ENCODE results near the gene HPS5.
"Not testable (repeated sequence)": the region's sequence is repeated elsewhere in the genome, so short reads cannot be mapped to it uniquely, and the experiment has no call there.

The HPS5 gene

DNA sequence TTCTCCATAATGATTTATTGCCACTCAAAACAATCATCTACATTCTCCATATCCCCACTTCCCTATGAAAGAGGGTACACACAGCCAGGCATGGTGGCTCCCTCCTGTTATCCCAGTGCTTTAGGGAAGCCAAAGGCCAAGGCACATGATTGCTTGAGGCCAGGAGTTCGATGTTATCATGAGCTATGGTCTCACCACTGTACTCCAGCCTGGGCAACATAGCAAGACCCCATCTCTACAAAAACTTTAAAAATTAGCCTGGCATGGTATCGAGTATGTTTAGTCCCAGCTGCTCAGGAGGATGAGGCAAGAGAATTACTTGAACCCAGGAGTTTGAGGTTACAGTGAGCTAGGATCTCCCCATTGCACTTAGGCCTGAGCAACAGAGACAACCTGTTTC, 6.0 kb downstream of the HPS5 start:
- no peak for DNase-seq

DNA sequence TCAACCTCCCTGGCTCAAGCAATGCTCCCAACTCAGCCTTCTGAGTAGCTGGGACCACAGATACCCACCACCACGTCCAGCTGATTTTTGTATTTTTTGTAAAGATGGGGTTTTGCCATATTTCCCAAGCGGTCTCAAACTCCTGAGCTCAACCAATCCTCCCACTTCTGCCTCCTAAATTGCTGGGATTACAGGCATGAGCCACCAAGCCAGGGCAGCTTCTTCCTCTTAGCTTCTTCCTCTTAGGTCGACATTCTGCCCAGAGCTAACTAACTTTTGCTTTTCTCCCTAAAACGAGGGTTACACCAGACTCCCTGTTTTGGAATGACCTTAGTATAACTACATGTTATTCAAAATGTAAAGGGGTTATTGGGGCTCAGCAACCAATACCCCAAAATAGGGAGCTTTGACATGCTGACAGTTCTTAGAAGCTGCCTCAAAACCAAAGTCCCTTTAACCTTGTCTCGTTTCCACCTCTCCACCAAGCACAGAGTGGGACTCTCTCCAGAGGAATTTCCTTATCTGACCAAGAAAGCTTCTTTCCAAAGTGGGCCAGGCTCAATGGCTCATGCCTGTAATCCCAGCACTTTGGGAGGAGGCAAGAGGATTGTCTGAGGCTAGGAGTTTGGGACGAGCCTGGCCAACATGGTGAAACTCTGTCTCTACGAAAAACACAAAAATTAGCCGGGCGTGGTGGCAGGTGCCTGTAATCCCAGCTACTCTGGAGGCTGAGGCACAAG, 7.0 kb downstream of the HPS5 start:
- no peak for DNase-seq

DNA sequence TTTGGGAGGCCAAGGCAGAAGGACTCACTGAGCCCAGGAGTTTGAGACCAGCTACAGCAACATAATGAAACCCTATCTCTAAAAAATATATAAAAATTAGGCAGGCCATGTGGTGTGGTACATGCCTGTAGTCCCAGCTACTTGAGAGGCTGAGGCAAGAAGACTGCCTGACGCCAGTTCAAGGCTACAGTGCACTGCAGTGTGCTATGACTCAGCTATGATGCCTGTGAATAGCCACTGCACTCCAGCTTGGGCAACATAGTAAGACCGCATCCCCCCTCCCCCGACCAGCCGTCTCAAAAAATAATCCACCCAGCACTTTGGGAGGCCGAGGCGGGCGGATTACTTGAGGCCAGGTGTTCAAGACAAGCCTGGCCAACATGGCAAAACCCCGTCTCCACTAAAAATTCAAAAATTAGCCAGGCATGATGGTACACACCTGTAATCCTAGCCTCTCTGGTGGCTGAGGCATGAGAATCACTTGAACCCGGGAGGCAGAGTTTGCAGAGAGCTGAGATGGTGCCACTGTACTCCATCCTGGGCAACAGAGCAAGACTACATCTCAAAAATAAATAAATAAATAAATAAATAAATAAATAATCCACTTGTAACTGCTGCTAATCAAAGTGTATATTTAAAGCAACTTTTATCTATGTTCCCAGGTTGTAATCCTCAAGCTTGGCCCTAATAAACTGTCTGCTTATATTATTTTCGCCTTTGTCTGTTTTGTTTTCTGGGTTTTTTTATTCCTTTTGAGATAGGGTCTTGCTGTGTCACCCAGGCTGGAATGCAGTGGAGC, 7.8 kb downstream of the HPS5 start:
- DNase-seq = no peak

DNA sequence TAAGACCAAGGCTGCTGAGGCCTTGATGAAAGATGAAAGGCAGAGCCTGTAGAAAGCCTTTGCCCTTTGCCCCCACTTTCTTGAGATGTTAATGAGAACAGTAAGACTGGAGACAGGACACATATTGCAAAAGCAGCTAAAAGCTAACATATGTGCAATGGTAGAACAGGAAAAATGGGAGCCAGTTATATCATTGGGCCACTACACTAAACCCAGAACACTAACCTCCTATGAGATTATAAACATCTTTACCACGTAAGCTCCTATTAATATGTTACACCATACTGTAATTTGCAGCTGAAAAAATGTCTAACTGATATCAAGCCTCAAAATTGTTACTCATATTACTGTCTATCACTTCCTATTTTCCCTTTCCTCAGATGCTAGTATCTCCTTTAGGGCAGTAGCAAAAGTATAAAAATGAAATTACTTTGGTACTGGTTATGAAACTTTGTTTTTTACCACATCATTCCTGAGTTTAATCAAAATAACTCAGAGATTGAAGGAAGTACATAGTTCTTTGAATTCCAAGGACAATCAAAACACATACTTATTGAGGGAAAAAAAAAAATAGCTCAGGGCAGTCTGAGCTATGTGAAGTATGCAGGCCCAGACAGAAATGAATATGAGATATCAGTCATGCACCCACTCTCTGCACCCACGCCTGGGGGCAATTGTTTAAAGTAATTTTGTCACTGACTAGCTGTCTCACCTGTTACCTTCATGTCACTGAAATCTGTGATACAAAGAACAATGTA, 9.1 kb downstream of the HPS5 start:
- no peak for DNase-seq

DNA sequence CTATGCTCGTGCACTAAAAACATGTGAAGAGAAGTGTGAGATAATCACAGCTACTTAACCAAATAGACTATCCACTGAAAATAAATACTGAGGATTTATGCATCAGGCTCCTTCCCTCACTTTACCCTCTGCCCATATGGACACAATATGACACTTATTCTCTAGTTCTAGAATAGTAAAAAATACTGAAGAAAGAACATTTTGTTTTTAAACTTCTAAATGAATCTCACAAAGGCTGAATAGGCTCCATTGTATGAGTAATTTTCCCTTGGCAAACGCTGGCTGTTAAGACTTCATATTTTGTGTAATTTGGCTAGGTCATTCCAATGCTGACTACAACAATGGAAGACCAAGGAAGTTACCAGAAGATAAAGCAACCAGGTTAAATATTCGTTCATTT, 9.9 kb downstream of the HPS5 start:
- DNase-seq = no peak

DNA sequence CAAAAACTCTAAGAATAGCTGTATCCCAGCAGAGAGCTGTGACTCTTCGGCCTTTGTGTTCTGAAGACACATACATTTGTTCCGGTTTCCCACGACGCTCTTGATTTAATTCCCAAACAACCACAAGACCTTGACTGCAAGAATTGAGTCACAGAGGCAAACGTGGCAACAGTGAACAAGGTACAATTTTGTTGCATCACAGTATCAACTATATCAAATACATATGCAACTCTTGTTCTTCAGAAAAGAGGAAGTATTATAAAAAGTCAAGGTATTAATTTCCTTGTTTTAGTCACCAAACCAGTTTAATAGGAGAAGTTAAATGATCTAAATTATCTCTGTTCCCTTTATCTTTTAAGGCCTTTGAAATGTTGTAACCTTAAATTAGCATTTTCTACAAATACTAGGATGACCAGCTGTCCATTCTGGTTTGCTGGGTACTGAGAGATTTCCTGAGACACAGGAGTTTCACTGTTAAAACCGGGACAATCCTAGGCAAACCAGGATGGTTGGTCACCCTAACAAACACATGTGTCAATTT, 11.1 kb downstream of the HPS5 start:
- no peak for DNase-seq

DNA sequence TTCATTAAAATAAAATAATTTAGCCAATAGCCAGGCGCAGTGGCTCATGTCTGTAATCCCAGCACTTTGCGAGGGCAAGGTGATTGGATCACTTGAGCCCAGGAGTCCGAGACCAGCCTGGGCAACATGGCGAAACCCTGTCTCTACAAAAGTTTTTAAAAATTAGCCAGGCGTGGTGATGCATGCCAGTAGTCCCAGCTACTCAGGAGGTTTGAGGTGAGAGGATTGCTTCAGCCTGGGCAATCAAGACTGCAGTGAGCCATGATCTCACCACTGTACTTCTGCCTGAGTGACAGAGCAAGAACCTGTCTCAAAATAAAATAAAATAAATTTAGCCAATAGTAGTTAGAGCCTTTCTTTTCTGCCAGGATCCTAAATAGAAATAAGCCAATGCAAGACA, 12.2 kb downstream of the HPS5 start:
- no peak for DNase-seq

DNA sequence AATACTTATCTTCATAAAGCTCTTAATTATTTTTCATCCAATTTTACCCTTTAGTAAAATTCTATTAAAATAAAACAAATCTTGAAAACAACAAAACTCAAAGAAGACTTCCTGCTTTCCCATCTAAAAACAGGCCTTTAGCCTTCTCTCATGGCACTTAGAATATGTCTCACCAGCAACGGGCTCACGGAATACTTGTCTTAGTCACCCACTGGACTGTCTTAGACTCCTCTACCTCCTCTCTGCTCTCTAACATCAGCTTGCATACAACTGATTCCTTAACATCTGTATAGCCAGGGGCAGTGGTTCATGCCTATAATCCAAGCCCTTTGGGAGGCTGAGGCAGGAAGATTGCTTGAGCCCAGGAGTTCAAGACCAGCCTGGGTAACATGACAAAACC, 13.7 kb downstream of the HPS5 start:
- DNase-seq = no peak

DNA sequence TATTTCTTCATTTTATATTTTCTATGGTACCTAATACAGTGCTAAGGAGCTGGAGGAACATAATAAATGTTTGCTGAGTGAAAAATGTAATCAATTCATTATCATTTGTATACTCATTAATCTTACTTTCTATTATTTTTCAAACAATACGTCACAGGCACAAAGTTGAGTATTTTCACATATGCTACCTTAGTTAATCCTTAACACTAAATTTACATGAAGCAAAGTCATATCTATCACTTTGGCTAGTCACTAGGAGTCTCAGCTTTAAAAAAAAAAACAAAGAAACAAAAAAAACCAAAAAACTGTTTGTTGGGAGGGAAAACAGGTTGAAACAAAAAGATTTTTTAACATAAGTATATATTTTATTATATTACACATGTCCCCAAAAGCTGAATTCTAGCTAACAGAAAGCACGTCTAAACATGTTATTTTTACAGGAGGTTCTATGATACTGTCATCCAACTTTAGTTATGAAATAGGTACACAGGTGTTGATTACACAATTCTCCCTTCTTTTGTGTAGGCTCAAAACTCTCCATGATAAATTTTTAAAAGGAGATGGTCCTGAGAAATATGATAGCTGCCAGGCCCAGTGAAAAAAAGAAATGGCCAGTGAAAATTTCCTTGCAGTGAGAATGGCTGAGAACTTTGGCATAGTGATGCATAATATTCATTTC, 14.3 kb downstream of the HPS5 start:
- DNase-seq = no peak

DNA sequence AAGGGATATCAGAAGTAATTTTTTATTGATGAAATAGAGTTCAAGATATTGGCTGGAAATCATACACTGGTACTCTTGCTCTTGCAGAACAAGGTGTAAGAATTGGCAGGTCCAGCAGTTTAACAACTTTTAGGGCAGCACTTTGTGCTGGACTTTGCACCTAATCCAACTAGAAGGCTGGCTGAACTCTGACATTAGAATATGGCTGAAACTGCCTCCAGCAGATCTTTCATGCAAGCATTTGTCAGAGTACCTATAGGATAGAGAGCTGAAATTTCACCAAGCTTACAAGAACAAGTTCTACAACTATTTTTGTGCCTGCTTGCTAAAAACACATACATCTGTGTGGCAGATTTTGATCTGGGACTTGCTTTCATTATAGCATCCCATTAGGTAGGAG, 17.2 kb downstream of the HPS5 start:
- DNase-seq = no peak

DNA sequence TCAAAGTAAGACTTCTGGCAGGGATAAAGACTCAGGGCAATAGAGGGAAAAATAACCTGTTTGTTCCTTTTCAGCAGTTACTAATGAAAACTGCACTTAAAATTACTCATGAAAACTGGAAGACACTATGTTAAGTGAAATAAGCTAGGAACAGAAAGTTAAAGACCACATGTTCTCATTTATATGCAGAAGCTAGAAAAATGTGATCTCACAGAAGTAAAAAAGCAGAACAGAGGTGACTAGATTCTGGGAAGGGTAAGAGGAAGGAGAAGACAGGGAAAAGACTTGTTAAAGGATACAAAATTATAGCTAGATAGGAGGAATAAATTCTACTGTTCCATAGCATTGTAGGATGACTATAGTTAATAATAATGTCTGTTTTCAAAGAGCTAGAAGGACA, 22.2 kb downstream of the HPS5 start:
- no peak for DNase-seq

DNA sequence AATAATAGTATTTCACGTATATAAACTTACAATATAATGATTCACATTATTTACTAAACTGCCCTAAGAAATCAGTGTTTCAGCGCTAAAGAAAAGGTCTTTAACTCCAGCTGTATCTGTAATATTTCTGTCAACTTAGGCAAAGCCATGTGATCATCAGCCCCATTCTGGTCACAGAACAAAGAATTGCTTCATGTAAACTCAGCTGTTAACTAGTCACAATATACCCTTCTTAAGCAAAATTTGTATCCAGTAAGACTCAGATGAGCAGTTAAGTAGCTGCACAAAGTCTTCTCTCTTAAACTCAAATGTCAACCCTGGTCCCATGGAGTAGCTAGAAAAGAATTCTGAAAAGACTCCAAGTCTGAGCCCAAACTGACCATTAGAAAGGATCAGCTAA, 26.6 kb downstream of the HPS5 start:
- DNase-seq = no peak

DNA sequence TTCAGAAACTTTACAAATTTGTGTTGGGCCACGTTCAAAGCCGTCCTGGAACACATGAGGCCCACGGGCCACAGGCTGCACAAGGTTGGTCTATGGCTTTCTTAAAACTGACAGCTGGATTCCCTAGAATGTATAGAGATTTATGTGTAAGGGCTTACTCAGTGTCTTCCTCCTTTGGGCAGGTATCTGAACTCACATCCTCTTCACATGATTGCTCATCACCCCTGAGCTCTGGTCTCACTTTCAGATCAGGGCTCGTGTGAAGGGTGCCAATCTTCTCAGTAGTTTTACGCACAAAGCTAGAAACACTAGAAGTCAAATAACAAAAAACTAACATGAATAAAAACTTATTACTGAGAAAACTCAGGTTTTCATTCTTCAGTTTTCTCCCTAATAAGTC, 27.1 kb downstream of the HPS5 start:
- no peak for DNase-seq

DNA sequence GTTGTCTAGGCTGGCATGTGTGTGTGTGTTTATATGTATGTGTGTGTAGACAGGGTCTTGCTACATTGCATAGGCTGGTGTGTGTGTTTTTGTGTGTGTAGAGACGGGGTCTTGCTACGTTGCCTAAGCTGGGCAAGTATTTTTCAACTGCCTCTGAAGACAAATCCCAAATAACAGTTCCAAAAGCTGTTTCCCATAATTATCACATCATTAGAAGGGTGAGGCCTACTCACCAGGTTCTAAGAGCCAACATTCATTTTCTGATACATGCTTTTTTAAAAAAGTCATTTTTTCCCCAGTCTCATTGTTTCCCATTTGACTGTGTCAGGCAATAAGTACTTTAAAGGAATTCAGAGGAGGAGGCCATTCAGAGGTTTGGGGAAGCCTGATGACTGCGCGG, 33.0 kb downstream of the HPS5 start:
- DNase-seq = no peak

DNA sequence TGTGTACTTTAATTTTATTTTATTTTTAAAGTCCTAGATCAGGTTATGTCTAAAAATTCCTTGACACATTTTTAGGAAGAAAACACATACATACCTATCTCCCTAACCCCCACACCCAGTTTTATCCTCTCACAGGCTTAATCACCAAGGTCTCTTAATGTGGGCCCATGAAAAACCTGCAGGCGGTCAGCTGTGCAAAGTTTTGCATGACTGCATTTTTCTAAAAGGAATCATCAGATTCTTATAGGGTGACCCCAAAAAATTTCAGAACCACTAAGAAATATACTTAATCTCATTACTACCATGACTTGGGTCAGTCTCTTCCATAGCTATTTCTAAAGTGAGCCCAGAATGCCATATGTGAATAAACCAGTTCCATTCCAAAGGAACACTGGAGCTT, 36.1 kb downstream of the HPS5 start:
- no peak for DNase-seq

DNA sequence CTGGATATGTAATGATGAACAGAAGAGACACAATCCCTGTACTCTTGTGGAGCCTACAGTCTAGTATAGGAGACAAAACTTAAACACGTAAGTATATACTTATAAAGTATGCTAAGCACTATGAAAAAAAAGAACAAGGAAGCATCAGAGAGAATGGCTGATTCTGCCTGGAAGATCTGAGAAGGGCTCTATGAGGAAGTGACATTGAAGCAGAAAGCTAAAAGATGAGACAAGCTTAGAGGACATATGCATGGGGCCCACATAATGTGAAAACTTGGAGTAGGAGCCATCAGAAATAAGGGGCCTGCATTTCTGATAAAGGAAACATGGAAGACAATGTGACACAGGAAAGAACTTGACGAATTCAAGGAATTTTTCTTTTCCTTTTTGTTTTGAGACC, 39.3 kb downstream of the HPS5 start:
- no peak for DNase-seq

DNA sequence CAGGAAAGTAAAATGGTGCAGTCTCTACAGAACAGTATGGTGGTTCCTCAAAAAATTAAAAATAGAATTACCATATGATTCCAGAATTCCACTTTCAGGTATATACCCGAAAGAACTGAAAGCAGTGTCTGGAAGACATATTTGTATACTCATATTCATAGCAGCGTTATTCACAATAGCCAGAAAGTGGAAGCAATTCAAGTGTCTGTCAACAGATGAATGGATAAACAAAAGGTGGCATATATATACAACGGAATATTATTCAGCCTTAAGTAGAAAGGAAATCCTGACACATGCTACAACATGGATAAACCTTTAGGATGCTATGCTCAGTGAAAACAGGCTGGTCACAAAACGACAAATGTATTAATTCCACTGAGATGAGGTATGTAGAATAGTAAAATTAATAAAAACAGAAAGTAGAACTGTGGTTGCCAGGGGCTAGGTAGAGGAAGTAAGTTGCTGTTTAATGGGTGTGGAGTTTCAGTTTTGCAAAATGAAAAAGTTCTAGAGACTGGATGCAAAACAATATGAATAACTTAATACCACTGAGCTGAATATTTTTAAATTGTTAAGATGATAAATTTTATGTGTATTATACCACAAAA, 41.4 kb downstream of the HPS5 start:
- DNase-seq = no peak

DNA sequence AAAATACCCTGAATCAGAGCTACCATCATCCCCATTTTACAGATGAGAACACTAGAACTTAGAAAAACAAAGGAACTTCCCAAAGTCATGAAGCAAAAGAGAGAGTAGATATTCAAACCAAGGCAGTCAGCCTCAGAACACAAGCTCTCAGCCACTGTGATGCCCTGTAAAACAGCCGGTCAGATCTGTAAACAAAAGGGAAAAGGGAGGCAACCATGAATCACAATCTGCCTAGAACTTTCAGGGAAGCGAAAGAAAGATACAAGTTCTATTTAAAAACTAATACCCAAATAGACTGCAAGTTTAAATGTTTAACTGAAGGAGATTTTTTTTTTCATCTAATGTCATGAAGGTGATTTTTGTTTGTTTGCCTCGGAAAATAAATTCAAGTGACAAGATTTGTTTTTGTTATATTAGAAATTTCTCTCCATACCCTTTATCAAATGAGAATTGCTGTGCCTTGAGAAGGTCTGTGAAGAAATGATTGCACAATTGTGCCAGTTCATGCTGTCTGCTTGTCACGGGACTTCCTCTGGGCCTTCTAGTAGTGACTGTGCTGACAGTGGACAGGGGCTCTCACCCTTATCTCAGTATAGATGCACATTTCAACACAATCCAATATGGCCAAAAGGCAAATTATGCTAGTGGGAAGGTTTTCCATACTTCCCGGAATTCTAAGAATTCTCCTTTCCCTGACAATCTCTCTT, 44.2 kb downstream of the HPS5 start:
- DNase-seq = no peak

DNA sequence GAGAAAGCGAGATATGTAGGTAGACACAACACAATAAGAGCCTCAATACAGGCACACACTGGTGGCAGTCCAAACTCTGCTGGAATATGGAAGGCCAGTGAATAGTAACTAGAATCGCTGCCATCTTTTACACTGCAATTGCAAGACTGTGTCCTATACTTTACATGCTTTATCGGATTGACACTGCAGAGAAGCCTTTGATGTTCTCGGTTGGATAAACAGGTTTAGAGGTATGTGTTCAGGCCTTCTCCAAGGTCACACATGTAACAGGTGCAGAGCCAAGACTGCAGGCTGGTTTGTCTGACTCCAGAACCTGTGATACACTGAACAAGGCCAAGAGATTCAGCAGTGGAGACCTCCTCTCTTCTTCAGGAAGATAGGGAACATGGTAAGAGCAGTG, 50.7 kb downstream of the HPS5 start:
- DNase-seq = no peak

DNA sequence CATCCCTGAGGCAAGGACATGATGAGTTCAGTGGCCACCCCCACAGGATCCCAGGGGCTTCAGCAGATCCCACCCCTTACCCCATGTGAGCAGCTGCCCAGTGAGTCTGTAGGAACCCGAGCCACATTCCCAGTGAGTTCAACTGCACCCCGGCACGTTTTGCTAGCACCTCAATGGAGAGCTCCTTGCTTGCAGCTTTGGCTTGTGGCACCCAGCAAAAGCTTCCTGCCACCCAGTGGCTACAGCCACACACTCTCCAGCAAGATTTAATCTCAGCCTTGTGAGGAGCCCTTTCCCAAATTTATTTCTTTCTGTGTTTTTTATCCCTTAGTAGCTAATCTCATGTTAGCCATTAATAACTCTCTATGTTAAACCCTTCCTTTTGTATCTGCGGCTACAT, 51.8 kb downstream of the HPS5 start:
- DNase-seq = no peak

DNA sequence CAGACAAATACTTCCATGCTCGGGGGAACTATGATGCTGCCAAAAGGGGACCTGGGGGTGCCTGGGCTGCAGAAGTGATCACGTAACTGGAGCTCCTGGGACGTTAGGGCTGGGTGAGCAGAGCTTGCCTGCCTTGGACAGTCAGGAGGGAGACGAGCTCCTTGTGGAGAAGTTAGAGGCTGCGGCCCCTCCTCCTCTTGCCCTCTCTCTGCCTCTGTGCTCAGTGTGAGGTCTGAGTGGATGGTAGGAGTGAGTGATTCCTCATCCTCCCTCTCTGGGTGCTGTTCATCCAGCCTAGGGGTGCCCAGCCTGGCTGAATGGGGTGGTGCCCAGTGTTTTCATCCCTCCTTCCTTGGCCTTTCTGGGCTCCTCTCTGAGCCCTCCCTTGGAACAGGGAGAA, 52.7 kb downstream of the HPS5 start:
- not testable (repeated sequence) for DNase-seq
